Measurements from ENCODE around the gene PLCD3.
A peak's percentile ranks its signal among the peaks of the same experiment; 100 is the strongest.

The PLCD3 gene

GRCh38 chr17:45073414-45074070 is 58.8 kb downstream of the PLCD3 start:
- DNase-seq (ENCODE audit: low read depth): no peak

GRCh38 chr17:45070809-45071208 is 61.5 kb downstream of the PLCD3 start:
- DNase-seq (ENCODE audit: low read depth): no peak

- DNase-seq (ENCODE audit: low read depth): no peak
Measured at GRCh38 chr17:45070001-45070400, 62.3 kb downstream of the PLCD3 start.

GRCh38 chr17:45067637-45068036 is 64.7 kb downstream of the PLCD3 start:
- no peak for DNase-seq (ENCODE audit: low read depth)

GRCh38 chr17:45063198-45063597 is 69.1 kb downstream of the PLCD3 start:
- DNase-seq (ENCODE audit: low read depth): no peak

GRCh38 chr17:45061606-45062205 is 70.6 kb downstream of the PLCD3 start:
- no peak for DNase-seq (ENCODE audit: low read depth)

- peak; percentile 95 for DNase-seq (ENCODE audit: low read depth)
Measured at GRCh38 chr17:45060797-45061605, 71.3 kb downstream of the PLCD3 start, which contains the start of gene NMT1. NMT1 (plus strand) TSS chr17:45061317; CDS start chr17:45061330, 13 bp downstream.

- DNase-seq (ENCODE audit: low read depth): no peak
Measured at GRCh38 chr17:45060382-45060796, 71.9 kb downstream of the PLCD3 start.

Measured in HS-27A (cell line).